GM21515 (cell line): Measurements from ENCODE around the gene CLIC3.

Source experiments
- ATAC-seq: cut with Tn5 transposase; IDR thresholded peaks from one replicate; pipeline ENCODE4 v1.9.1; 2021; ENCODE audit not compliant: unreplicated experiment

Gene CLIC3

GRCh38 chr9:137031904-137032640 is 35.7 kb upstream of the CLIC3 start, which contains the start of gene FUT7:
Gene FUT7, minus strand, starts transcription at chr9:137032088. Its CDS starts 97 bp downstream, at chr9:137031991.
- ATAC-seq: no peak

- no peak for ATAC-seq
Observed at GRCh38 chr9:137030538-137031527, 34.5 kb upstream of the CLIC3 start.

DNA sequence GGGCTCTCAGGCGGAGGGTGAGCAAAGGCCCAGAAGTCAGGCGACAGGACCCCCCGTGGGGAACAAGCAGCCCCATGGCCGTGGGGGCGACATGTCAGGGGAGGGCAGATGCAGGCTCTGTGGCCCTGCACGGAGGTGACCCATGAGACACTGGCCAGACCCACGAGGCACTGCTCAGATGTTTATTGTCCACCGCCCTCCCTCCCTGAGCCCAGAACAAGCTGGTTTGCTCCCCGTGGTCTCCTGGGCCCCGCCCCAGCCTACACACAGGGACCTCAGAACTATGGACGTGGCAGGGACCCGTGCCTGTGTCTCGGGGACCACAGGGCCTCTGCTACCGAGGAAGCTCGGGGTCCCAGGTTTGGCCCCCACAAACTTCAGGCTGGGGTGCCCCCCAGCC is 33.6 kb upstream of the CLIC3 start:
- no peak for ATAC-seq

DNA sequence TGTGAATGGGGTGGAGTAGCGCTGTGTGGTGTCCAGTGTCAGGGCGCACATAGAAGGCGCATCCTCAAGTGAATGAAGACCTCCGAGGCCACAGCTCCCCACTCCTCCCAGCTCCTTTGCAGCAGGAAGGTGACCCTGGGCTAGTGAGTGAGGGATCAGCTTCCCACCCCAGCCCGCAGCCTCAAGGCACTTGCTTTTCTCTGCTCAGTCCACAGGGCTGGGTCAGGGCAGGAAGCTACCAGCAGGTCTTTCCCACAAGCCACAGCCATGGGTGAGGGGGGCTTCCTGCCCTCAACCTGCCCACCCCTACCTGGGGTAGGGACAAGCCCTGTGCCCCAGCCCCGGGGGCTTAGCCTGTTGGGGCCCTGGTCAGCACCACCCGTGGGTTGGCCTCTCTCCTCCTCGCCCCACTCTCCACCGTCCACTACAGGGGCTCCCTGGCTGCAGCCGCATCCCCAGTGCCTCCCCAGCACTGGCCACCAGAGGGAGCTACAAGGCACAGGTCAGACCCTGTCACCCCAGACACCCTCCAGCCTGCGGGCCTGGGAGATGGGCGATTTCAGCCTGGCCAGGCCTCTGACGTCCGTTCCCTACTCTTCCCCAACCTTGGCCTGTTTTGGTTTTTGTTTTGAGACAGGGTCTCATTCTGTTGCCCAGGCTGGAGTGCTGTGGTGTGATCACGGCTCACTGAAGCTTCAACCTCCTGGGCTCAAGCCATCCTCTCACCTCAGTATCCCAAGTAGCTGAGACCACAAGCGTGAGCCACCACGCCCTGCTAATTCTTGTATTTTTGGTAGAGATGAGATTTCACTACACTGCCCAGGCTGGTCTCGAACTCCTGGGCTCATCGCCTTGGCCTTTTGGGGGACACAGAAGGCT is 32.9 kb upstream of the CLIC3 start:
- ATAC-seq: no peak

DNA sequence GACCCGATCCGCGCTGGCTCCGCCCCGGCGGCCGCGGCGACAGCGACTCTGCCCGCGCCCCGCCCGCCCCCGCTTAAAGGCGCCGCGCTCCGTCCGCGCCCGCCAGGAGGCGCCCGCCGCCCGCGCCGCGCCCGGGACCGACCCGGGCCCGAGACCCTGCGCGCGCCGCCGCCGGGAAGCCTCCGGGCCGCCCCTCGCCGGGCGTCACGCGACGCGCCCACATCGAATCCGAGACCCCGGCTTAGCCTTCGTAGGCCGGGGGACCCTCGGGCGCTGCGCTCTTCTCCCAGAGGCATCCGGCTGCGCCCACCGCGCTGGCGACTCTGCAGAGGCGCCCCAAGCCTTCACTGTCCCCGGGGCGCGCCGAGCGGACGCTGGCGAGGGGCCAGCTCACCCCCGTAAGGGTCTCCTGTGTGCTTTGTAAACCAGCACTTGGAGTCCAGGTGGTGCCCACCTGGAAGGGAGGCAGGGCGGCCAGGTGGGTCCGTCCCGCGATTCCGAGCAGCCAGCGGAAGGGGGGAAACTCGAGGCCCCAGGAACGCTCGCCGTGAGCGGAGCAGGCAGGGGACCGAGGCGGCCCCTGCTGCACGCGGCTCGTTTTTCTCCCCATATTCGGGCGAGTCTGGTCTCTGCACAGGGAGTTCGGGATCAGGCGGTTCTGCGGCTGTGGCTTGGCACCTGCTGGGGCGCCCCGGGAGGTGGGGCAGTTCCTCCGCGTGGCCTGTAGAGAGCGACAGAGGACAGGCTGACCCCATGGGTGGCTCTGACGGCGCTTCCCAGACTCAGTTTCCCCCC is 32.1 kb upstream of the CLIC3 start:
- ATAC-seq: no peak

DNA sequence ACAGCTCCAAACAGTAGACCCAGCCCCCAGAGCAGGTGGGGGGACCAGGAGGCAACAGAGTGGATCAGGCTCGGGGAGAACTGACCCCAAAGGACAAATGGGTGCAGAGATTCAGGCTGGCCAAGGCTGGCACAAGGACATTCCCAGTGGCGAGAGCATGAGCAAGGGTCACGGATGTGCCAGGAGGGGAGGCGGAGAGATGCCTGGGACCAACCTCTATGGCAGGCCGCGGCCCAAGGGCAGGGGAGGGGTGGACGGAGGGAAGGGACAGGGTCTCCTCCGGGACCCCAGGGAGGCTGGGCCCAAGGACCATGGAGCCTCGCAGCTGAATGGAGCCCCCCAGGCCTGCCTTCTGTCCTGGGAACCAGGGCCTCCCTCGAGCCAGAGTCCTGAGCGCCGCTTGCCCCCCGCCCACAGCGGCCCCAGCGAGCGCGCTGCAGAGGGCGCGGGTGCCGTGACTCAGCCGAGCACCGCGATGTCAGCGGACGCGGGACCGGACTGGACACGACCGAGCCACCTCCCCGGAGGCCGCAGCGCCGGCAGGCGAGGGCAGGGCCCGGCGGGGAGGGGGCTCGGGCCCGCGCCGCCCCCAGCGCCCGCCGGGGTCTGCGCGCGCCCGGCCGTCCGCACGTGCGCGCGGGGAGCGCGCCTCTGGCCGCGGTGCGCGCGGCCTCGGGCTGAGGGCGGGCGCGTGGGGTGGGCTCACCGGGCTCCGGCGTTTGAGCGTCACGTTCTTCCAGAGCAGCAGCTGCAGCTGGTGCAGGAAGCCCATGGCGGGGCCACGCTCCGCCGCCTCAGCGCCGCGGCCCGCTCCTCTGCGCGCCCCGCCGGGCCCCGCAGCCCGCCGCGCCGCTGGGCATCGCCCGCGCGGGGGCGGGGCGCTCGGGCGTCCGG is 31.2 kb upstream of the CLIC3 start, which contains the start of gene ABCA2:
Gene ABCA2 (minus strand): TSS at position 869 of the 894 bp plus-strand sequence. CDS start 97 bp downstream, at position 772.
- no peak for ATAC-seq

- no peak for ATAC-seq
Observed at GRCh38 chr9:137026828-137027227, 30.5 kb upstream of the CLIC3 start.

GRCh38 chr9:137026384-137026783 is 30.0 kb upstream of the CLIC3 start:
- no peak for ATAC-seq

DNA sequence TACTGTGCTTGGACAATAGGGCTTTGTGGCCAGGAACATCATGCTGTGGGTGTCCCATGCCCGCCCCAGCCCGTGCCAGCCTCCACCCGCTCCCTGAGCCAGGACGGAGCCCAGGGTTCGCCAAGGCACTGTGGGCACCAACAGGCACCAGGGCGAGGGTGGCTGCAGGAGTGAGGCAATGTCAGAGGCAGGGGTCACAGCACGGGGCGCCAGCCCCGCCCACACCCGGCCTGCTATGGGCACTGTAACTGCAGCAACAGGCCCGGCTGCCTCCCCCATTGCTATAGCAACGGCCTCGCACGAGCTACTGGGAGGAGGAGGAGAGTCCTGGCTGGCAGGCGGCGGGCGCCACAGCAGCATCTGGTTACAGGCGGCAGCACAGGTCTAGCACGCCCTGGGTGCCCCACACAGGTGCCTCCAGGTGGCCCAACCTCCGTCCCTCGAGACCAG is 29.2 kb upstream of the CLIC3 start:
- no peak for ATAC-seq

DNA sequence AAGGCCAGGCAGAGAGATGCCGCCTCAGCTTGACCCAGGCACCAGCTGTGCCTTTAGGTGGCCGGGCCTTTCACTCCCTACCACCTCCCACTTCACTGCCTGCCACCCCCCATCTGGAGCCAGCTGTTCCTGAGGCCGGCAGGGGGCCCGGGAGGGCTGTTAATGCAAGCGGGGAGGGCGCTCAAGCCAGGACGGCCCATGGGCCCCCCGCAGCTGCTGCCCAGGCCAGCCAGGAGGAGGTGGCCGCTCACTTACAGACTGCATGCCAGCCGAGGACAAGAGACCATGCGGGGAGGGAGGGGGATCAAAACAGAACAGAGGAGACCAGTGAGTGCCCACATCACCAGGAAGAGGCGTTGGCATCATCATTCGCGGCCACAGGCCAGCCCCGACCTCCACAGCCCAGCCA is 27.2 kb upstream of the CLIC3 start:
- ATAC-seq: no peak

GRCh38 chr9:137023157-137023556 is 26.8 kb upstream of the CLIC3 start:
- ATAC-seq: no peak

GRCh38 chr9:137022662-137023008 is 26.3 kb upstream of the CLIC3 start:
- no peak for ATAC-seq

- no peak for ATAC-seq
Observed at GRCh38 chr9:137021979-137022661, 25.8 kb upstream of the CLIC3 start.

DNA sequence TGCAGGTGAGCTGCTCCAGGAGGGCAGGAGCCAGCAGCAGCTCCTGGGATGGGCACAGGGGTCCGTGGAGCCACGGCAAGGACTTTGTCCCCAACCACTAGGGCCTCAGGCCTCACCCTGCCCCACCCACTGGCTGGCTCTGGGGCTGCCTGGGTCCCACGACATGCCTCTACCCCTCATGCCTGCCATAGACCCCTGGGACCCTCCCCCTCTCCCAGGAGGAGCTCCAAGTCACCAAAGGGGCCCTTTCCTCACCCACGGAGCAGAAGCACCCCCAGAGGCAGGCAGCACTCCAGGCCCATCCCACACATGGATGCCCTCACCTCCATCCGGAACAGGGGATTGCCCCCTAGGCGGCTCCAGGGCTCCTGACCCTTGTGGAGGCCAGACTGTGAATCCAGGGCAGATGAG is 25.2 kb upstream of the CLIC3 start:
- no peak for ATAC-seq

DNA sequence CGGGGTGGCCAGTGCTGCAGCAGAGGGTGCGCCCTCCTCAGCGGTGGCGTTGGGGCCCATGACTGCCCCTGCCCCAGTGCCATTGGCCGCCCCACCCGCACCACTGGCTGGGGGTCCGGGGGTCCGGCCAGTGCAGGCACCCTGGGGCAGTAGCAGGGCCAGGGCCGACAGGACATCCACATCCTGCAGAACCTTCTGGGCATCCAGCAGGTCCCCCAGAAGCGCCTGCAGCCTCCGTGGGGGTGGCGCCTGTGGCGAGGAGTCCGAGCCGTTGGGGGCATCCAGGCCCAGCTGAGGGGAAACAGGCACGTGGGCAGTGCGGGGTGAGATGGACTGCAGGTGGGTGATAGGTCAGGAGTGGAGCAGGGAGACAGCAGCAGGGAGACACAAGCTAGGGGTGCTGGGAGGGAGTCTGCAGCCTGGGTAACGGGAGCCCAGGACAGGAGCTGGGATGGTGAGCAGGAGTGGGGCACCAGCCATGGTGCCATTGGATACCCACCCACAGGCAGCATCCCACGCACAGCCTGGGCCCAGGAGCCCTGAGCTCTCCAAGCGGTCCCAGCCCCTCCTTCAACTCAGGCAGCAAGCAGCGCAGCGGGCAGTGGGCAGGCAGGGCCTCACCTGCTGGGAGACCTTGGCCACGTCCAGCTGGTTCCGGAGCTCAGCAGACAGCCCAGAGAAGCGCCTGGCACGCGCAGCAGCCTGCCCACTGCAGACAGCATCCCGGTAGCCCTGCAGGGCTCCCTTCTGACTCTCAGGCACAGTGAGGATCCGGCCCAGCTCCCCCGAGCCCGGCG is 24.6 kb upstream of the CLIC3 start:
- ATAC-seq: no peak

DNA sequence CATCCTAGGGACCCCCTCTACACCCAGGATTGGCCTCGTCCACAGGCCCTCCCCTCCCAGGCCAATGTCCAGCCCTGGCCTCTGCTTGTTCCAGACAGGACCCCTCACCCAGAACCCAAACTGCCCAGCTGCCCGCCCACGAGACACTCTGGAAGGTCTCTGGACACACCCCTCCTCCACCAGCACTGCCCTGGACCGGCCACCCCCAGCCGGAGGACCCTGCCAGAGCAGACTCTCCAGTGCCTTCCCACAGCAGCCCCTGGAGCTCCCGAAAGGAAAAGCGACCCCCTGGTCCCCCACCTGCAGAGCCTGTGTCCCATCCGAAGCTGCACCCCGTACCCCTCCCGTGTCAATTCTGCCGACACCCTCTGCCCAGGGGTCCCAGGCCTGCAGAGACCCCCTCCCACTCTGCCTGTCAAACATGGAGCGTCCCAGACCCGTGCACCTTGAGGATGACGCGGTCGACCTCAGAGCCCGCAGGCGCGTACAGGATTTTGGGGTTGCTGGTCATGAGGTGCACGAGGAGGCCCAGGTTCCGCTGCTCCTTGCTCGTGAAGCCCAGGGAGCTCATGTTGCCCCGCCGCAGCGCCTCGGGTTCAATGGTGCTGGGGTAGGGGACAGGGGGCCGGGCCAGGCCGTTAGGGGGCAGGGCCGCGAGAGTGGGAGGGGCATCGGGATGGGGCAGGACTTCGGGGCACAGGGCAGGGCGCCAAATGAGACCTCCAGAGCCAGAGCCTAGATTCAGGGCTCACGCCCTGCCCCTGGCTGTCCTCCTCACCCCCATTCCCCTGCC is 23.7 kb upstream of the CLIC3 start:
- no peak for ATAC-seq
